Peyer's patch (tissue), 4 donors: ENCODE results near the gene ZFP62.

Experiments
- CTCF ChIP-seq, 6 experiments: fragments of 450-650 bp in 4 of 6; fragments of 200-600 bp in 2 of 6; sonication (generic) in 1 of 6; IDR thresholded peaks; one replicate each; pipeline ENCODE4 v1.5.1; 2017 to 2019; ENCODE audit warnings: antibody characterized with exemption in 6 of 6, mild to moderate bottlenecking in 3 of 6, moderate library complexity in 1 of 6
- POLR2A ChIP-seq, 2 donors: fragments of 450-650 bp; IDR thresholded peaks; one replicate each; pipeline ENCODE4 v1.5.1; 2017; ENCODE audit warnings: antibody characterized with exemption in 2 of 2, mild to moderate bottlenecking in 2 of 2, moderate library complexity in 2 of 2

DNA sequence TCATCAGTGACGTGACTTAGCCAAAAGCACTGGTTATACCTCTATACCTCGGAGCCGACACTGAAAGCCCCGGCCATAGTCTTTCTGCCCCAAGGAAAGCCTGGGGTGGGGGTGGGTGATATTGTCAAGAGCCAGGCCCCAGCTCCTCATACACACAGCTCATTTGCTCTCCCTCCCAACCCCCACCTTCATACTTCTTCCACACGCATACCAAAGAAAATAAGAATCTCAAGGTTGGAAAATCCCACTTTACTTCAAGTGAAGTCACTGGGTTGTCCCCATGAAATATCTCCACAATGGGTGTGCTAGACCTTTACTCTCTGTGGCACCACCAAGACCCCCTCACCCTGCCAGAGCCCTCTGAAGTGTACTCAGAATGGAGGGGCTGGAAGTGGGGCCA lies 31.4 kb downstream of the ZFP62 start:
- TF ChIP-seq POLR2A (IDR thresholded peaks at IDR 0.05) (no peak), CTCF (IDR thresholded peaks at IDR 0.05) (no peak)
